ENCODE data around the gene OR9Q1.

Gene OR9Q1

DNA sequence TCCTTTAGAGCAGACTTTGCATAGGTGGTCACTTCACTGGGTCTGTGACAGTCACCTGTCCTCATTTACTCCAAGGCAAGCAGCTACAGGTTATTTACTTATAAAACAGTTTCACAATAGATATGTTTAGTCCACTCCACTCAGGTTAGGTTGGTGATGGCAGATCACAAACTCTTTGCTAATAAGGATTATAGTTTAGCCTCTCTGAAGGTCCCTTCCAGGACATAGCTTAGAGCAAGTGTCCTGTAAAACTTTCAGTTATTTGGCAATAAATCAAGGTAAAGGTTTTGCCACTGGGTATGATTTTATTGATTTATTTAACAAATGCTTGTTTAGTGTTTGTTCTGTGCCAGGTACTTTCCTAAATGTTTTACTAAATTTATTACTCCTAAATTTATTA lies 15.9 kb downstream of the OR9Q1 start:
- no peak for DNase-seq (ENCODE audit: low read depth, low spot score)
- no peak overlapping the region for H3K4me3 ChIP-seq (ENCODE audit: low read depth, low read length)
- CTCF ChIA-PET = no interaction called here
- POLR2A ChIA-PET = no interaction called here
- no peak for TF ChIP-seq CTCF (IDR thresholded peaks at IDR 0.05; ENCODE audit: insufficient read depth, low read length, missing control alignments)

- DNase-seq (ENCODE audit: low read depth, low spot score) = no peak
- H3K4me3 ChIP-seq (ENCODE audit: low read depth, low read length) = no peak overlapping the region
- no peak for TF ChIP-seq CTCF (IDR thresholded peaks at IDR 0.05; ENCODE audit: insufficient read depth, low read length, missing control alignments)
- POLR2A ChIA-PET = no interaction called here
- CTCF ChIA-PET = no interaction called here
Observed at GRCh38 chr11:58043379-58043778, 19.7 kb downstream of the OR9Q1 start.

GRCh38 chr11:58046231-58046630 lies 22.6 kb downstream of the OR9Q1 start:
- no peak for TF ChIP-seq CTCF (IDR thresholded peaks at IDR 0.05; ENCODE audit: insufficient read depth, low read length, missing control alignments)
- H3K4me3 ChIP-seq (ENCODE audit: low read depth, low read length) = no peak overlapping the region
- POLR2A ChIA-PET = no interaction called here
- CTCF ChIA-PET = no interaction called here
- DNase-seq (ENCODE audit: low read depth, low spot score) = no peak

GRCh38 chr11:58047818-58048217 lies 24.1 kb downstream of the OR9Q1 start:
- no peak for DNase-seq (ENCODE audit: low read depth, low spot score)
- TF ChIP-seq CTCF (IDR thresholded peaks at IDR 0.05; ENCODE audit: insufficient read depth, low read length, missing control alignments) = no peak
- ChIA-PET POLR2A (no interaction called here), CTCF (no interaction called here)
- H3K4me3 ChIP-seq (ENCODE audit: low read depth, low read length) = no peak overlapping the region

- CTCF ChIA-PET = no interaction called here
- H3K4me3 ChIP-seq (ENCODE audit: low read depth, low read length) = no peak overlapping the region
- no peak for TF ChIP-seq CTCF (IDR thresholded peaks at IDR 0.05; ENCODE audit: insufficient read depth, low read length, missing control alignments)
- DNase-seq (ENCODE audit: low read depth, low spot score) = no peak
- POLR2A ChIA-PET = no interaction called here
Observed at GRCh38 chr11:58055806-58056401, 32.2 kb downstream of the OR9Q1 start.

DNA sequence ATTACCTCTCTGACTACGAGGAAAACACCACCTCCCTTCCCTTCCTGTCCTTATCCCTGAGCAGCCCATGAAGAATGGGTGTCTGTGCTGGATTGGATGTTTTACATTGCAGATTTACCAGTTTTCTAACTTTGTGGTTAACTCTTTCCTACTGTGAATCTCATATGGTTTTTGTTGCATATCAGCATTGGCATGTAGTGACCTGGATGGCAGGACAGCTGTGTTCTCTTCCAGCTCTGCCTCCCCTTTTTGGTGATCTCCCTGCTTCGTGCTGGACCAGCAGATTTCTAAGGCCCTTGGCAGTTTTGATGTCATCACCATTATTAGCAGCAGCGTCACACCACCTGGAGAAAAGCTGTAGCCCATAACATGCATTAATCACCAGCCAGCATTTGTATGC lies 33.8 kb downstream of the OR9Q1 start:
- no peak overlapping the region for H3K4me3 ChIP-seq (ENCODE audit: low read depth, low read length)
- no peak for TF ChIP-seq CTCF (IDR thresholded peaks at IDR 0.05; ENCODE audit: insufficient read depth, low read length, missing control alignments)
- no peak for DNase-seq (ENCODE audit: low read depth, low spot score)
- CTCF ChIA-PET = interaction anchor here (0.6 to 1.6 kb wide), 2 partner anchors 33 to 52 kb away, joined by 3 read pairs; no protein-coding TSS in a partner anchor
- POLR2A ChIA-PET = no interaction called here
